Peyer's patch (tissue), 4 donors: ENCODE results near the gene PTPRJ. TPM values are rescaled to one million over a fixed set of nuclear protein-coding genes. Genes with fewer than 3 reads are reported as not detected.
A peak's percentile ranks its signal among the peaks of the same experiment; 100 is the strongest.

ENCODE experiments used
- DNase-seq, 3 donors: peaks; one replicate each; pipeline ENCODE4 v3.0.0-alpha.2; 2017 to 2019
- H3K27ac ChIP-seq, 4 donors: fragments of 200-600 bp; sonication (generic); one replicate each; pipeline ENCODE4 v1.5.1; 2016 to 2019
- H3K27me3 ChIP-seq, 2 donors: fragments of 200-600 bp; sonication (generic); one replicate each; pipeline ENCODE4 v1.5.1; 2019
- H3K36me3 ChIP-seq, 3 donors: fragments of 200-600 bp; sonication (generic); one replicate each; pipeline ENCODE4 v1.5.1; 2016 to 2019
- H3K4me1 ChIP-seq, 4 donors: fragments of 200-600 bp; sonication (generic); one replicate each; pipeline ENCODE4 v1.5.1; 2016 to 2019
- H3K4me3 ChIP-seq, 4 donors: fragments of 200-600 bp; sonication (generic); 1 replicate in 3 of 4; 2 replicates in 1 of 4; pipeline ENCODE4 v1.5.1; 2016 to 2019; ENCODE audit warnings: mild to moderate bottlenecking in 1 of 4
- H3K9me3 ChIP-seq, 4 donors: fragments of 200-600 bp; sonication (generic); one replicate each; pipeline ENCODE4 v1.5.1; 2016 to 2019; ENCODE audit warnings: mild to moderate bottlenecking in 1 of 4
- POLR2A ChIP-seq, 2 donors: fragments of 450-650 bp; IDR thresholded peaks; one replicate each; pipeline ENCODE4 v1.5.1; 2017; ENCODE audit warnings: antibody characterized with exemption in 2 of 2, mild to moderate bottlenecking in 2 of 2, moderate library complexity in 2 of 2
- total RNA-seq, 4 donors: library from RNA; depleted of rRNA; stranded (reverse); fragments of >200 nt; gene quantifications; one replicate each; pipeline ENCODE4 v1.1.0, GENCODE V29; 2016
- TF ChIP-seq, protein P1 (sequence below), 6 experiments: fragments of 450-650 bp in 4 of 6; fragments of 200-600 bp in 2 of 6; sonication (generic) in 1 of 6; IDR thresholded peaks; one replicate each; pipeline ENCODE4 v1.5.1; 2017 to 2019; ENCODE audit warnings: antibody characterized with exemption in 6 of 6, mild to moderate bottlenecking in 3 of 6, moderate library complexity in 1 of 6

The PTPRJ gene
- total RNA-seq, 4 donors from 2014 or later, result 28.1 to 50.1 (median 37.5) TPM

DNA sequence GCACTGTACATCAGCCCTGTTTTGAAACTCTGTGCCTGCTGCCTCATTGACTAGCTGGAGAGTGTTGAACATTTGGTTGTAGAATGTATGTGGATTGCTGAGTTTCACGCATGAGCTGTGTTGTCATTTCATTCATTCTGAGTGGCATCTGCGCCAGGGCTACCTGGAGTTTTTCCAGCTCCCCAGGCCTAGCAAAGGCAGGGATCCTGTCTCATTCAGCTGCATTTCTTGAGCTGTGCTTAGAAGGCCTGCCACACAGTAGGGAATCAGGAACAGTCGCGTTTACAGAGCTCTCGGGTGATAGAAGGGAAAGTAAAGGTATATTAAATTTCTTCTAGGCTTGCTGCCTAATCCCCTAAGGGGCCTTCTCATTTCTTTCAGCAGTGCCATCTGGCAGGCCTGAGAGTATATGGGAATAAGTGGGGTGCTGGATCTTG is 44.3 kb downstream of the PTPRJ start:
- Histone ChIP-seq H3K4me3 (no peak overlapping the region), H3K27me3 (no peaks in the 10 kb centered on the region), H3K36me3 (no peaks in the 10 kb centered on the region), H3K9me3 (no peaks in the 10 kb centered on the region), H3K4me1 (peaks cover 0 to 11% (median 6%) of the 10 kb centered on the region in 4 donors), H3K27ac (no peak overlapping the region)
- no peak for TF ChIP-seq POLR2A (IDR thresholded peaks at IDR 0.05)
- TF ChIP-seq, protein P1, sequence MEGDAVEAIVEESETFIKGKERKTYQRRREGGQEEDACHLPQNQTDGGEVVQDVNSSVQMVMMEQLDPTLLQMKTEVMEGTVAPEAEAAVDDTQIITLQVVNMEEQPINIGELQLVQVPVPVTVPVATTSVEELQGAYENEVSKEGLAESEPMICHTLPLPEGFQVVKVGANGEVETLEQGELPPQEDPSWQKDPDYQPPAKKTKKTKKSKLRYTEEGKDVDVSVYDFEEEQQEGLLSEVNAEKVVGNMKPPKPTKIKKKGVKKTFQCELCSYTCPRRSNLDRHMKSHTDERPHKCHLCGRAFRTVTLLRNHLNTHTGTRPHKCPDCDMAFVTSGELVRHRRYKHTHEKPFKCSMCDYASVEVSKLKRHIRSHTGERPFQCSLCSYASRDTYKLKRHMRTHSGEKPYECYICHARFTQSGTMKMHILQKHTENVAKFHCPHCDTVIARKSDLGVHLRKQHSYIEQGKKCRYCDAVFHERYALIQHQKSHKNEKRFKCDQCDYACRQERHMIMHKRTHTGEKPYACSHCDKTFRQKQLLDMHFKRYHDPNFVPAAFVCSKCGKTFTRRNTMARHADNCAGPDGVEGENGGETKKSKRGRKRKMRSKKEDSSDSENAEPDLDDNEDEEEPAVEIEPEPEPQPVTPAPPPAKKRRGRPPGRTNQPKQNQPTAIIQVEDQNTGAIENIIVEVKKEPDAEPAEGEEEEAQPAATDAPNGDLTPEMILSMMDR (IDR thresholded peaks at IDR 0.05), result no peak
- no peak for DNase-seq

DNA sequence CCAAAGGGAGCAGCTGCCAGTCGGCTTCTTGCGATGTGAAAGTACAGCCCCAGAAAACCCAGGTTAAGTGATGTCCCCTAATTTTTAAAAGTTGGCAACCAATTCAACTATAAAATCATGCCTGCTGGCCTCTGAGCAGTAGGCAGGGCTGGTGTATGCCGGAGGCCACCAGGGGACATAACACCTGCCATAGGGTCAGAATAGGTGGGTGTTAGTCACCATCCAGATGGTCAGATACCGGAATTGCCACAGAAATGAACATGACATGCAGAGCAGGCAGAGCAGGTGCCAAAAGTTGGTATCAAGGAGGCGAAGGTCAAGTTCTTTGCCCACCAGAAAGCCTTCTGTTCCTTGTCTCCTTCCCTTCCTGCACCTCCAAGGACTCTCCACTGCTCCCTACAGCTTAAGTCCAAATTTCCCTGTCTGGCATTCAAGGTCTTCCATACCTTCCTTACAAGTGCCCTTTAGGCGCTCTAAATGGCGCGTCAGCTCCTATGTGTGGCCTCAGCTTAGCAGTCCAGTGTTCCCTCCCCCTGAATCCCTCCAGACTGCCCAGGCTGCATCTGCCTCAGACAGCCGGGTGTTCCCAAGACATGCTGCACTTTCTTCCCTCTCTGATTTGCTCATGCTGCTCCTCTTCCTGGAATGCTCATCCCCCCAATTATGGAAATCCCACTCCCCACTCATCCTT is 45.1 kb downstream of the PTPRJ start:
- peaks cover 0 to 18% (median 4%) of the 10 kb centered on the region in 4 donors for H3K4me1 ChIP-seq

DNA sequence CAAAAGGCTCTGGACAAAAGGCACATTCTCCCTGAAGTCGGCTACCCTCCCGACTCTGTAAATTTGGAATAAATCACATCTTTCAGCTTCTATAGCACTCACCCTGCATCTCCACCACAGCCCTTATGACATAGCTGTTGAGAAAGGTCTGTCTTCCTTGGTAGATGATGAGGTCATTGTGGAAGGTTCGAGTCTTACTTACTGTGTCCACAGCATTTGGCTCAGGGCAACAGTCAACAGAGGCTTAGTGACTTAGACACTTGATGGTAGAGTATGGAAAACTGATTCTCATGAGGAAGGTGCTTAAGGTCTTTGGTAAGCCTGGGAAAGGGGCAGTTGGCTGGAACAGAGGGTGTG is 45.6 kb downstream of the PTPRJ start:
- H3K9me3 ChIP-seq, result no peaks in the 10 kb centered on the region
- no peak overlapping the region for H3K4me3 ChIP-seq
- no peak overlapping the region for H3K27ac ChIP-seq
- H3K27me3 ChIP-seq, result no peaks in the 10 kb centered on the region
- DNase-seq, result no peak
- no peaks in the 10 kb centered on the region for H3K36me3 ChIP-seq
- peaks cover 0 to 21% (median 3%) of the 10 kb centered on the region in 4 donors for H3K4me1 ChIP-seq
- TF ChIP-seq POLR2A (IDR thresholded peaks at IDR 0.05), result no peak
- TF ChIP-seq, protein P1 (IDR thresholded peaks at IDR 0.05), result no peak

More for the DNA sequence above, 45.1 kb downstream of the PTPRJ start:
- Histone ChIP-seq H3K27ac (no peak overlapping the region), H3K27me3 (no peaks in the 10 kb centered on the region), H3K4me3 (no peak overlapping the region), H3K36me3 (no peaks in the 10 kb centered on the region), H3K9me3 (no peaks in the 10 kb centered on the region)
- no peak for DNase-seq
- no peak for TF ChIP-seq POLR2A (IDR thresholded peaks at IDR 0.05)
- TF ChIP-seq, protein P1 (IDR thresholded peaks at IDR 0.05), result no peak

DNA sequence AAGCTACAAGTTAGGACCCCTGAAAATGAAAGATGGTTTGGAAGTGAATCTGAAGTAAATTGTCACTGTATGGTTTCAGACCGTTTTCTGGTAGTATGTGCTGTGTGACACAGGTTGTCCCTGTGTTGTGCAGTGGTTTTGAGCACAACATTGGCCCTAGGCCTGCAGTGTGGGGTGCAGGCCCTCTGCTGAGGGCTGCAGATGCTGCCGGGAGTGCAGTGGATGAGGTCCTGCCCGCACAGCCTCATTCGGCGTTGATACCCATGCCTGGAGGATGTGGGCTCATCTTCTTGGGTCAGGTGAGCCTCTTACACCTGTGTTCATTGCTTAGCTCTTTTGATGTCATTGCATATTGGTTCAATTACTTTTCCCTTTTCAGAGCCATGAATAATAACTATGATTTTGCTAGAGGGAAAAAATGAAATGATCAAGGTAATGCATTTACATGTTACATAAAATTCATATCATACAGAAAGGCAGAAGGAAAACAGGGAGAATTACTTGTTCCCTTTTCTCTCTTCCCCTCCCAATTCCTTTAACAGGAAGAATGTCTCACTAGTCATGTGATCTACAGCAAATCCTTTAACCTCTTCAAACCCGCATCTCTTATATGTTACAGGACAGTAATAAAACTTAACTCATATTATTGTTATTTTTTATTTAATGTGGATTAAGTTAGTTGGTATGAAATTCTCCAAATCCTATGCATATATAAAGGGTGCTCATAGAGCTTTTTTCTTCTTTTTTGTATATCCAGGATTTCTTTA is 48.7 kb downstream of the PTPRJ start:
- Histone ChIP-seq H3K36me3 (no peaks in the 10 kb centered on the region), H3K27me3 (no peaks in the 10 kb centered on the region), H3K4me3 (no peak overlapping the region), H3K4me1 (peaks cover 0 to 25% (median 7%) of the 10 kb centered on the region in 4 donors), H3K9me3 (no peaks in the 10 kb centered on the region), H3K27ac (peak overlapping the region in 2 of 4 donors; percentile 21 to 43)
- TF ChIP-seq, protein P1 (IDR thresholded peaks at IDR 0.05), result no peak
- DNase-seq, result no peak

DNA sequence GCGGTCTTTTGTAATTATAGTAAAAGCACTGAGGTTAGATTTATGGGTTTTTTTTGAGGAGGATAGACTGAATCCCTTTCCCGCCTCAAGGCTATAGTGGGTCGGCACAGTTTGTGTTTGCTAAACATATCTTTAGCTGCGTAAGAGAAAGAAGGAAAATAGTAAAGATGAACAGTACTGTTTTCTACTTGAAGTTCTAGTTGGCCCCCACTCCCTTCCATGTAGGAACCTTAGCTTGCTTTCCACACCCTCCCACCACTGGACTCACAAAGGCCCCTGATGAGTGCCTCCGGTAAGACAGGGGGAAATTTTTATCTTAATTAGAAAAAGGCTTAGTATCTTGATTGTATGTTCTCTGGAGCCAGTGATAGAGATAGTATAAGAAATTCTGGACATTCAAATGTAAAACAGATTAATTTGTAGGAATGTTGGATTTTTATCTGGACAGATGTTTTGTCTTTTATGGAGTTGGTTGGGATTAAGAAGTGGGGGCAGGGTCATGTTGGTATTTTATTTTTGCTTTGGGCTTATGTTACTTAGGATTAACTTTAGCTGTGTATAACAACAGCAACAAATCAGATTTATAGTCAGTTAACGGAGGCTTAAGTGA is 49.4 kb downstream of the PTPRJ start:
- Histone ChIP-seq H3K9me3 (no peaks in the 10 kb centered on the region), H3K36me3 (no peaks in the 10 kb centered on the region), H3K4me1 (peaks cover 0 to 25% (median 7%) of the 10 kb centered on the region in 4 donors), H3K27me3 (no peaks in the 10 kb centered on the region), H3K27ac (no peak overlapping the region), H3K4me3 (no peak overlapping the region)
- DNase-seq, result no peak
- no peak for TF ChIP-seq POLR2A (IDR thresholded peaks at IDR 0.05)
- TF ChIP-seq, protein P1 (IDR thresholded peaks at IDR 0.05), result no peak
